ENCODE measurements around the gene PNRC1. TPM values are rescaled to one million over a fixed set of nuclear protein-coding genes. Genes with fewer than 3 reads are reported as not detected.

The PNRC1 gene
- polyA plus RNA-seq, 1 of the 3 experiments (the other 2 are of a cell fraction), result 7.8 TPM

DNA sequence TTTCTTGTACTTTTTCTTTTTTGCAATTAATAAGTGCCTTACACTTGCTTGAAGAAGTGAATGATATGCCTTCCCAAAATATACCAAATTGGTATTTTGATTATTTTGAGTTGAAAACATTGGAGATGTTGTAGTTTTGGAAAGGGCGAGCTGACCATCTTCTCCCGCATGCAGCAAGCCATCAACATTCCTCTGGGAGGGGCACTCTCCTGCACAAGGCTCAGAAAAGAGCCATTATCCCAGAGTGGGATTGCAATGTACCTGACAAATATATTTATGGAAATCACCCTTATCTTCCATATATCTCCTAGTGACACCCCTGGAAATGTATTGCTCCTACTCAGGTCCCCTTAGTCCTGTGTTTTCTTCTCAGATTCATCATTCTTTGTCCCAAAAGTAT is 22.8 kb upstream of the PNRC1 start:
- Histone ChIP-seq H3K9ac (no peak overlapping the region), H2AFZ (ENCODE audit: low read depth) (no peak overlapping the region), H4K20me1 (ENCODE audit: insufficient read depth) (no peaks in the 10 kb centered on the region), H3K27ac (ENCODE audit: low read depth in 2 of 2, low read length in 1 of 2) (no peak overlapping the region), H3K9me3 (no peaks in the 10 kb centered on the region), H3K36me3 (replicated peaks in 1 of 2; ENCODE audit: control insufficient read depth in 1 of 2, insufficient read depth in 2 of 2, low read length in 1 of 2) (no peaks in the 10 kb centered on the region), H3K27me3 (ENCODE audit: insufficient read depth) (no peaks in the 10 kb centered on the region), H3K4me1 (ENCODE audit: control insufficient read depth in 1 of 2, insufficient read depth in 2 of 2, low read depth in 1 of 2, low read length in 1 of 2) (no peaks in the 10 kb centered on the region), H3K79me2 (ENCODE audit: insufficient read depth) (no peaks in the 10 kb centered on the region), H3K4me3 (ENCODE audit: low read depth in 2 of 2, low read length in 1 of 2) (no peak overlapping the region), H3K4me2 (no peak overlapping the region), H3F3A (replicated peaks; ENCODE audit: insufficient read depth) (no peaks in the 10 kb centered on the region), H3K9me2 (no peaks in the 10 kb centered on the region)
- TF ChIP-seq SMC3 (IDR thresholded peaks at IDR 0.05; ENCODE audit: low read depth, low read length) (no peak), EZH2phosphoT487 (IDR thresholded peaks at IDR 0.05; ENCODE audit: borderline replicate concordance, low read depth) (no peak), YY1 (IDR thresholded peaks at IDR 0.05; ENCODE audit: low read depth) (no peak), FOXJ3 (CRISPR knock-in tag; IDR thresholded peaks at IDR 0.05) (no peak), FOSL2 (IDR thresholded peaks at IDR 0.05; ENCODE audit: borderline replicate concordance, low read depth) (no peak), RCOR1 (IDR thresholded peaks at IDR 0.05; ENCODE audit: low read length) (no peak), POLR2AphosphoS5 (IDR thresholded peaks at IDR 0.05; ENCODE audit: low read depth, low read length) (no peak), FOXM1 (IDR thresholded peaks at IDR 0.05; ENCODE audit: low read depth) (no peak)
- TF ChIP-seq, protein P1, sequence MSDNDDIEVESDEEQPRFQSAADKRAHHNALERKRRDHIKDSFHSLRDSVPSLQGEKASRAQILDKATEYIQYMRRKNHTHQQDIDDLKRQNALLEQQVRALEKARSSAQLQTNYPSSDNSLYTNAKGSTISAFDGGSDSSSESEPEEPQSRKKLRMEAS (IDR thresholded peaks at IDR 0.05; ENCODE audit: low read depth), result no peak
- TF ChIP-seq, protein P2, sequence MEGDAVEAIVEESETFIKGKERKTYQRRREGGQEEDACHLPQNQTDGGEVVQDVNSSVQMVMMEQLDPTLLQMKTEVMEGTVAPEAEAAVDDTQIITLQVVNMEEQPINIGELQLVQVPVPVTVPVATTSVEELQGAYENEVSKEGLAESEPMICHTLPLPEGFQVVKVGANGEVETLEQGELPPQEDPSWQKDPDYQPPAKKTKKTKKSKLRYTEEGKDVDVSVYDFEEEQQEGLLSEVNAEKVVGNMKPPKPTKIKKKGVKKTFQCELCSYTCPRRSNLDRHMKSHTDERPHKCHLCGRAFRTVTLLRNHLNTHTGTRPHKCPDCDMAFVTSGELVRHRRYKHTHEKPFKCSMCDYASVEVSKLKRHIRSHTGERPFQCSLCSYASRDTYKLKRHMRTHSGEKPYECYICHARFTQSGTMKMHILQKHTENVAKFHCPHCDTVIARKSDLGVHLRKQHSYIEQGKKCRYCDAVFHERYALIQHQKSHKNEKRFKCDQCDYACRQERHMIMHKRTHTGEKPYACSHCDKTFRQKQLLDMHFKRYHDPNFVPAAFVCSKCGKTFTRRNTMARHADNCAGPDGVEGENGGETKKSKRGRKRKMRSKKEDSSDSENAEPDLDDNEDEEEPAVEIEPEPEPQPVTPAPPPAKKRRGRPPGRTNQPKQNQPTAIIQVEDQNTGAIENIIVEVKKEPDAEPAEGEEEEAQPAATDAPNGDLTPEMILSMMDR (IDR thresholded peaks at IDR 0.05), result no peak
- CTCF ChIA-PET, result interaction anchor here (1.7 kb wide), 1 partner anchor 75 kb away, joined by 5 read pairs; no protein-coding TSS in a partner anchor
- POLR2A ChIA-PET, result no interaction called here
- DNase-seq, result no peak
- 92% methylated on average over 2 of the region's 2 CpGs for WGBS (ENCODE audit: low lambda C conversion rate)

DNA sequence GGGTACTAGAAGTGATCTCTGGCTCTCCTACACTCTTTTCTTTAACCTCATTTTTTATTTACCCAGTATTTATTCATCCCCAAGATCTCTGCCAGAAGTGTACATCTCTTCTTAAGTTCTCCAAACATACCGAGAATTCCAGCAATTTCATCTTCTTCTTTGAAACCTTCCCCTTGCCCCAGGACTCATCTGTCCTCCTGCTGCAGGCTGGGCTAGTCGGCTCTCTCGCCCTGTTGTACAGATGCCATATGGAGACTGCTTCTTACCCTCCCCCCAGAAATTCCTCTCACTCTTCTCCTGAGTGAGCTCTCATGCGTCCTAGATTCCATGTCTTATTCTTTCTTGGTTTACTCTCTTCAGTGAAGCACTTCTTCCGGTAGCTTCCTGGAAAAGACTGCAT is 21.9 kb upstream of the PNRC1 start:
- H3F3A ChIP-seq (replicated peaks; ENCODE audit: insufficient read depth), result no peaks in the 10 kb centered on the region
- H3K36me3 ChIP-seq (replicated peaks in 1 of 2; ENCODE audit: control insufficient read depth in 1 of 2, insufficient read depth in 2 of 2, low read length in 1 of 2), result no peaks in the 10 kb centered on the region
- no peak overlapping the region for H3K4me2 ChIP-seq
- no peak overlapping the region for H3K9ac ChIP-seq
- no peaks in the 10 kb centered on the region for H3K4me1 ChIP-seq (ENCODE audit: control insufficient read depth in 1 of 2, insufficient read depth in 2 of 2, low read depth in 1 of 2, low read length in 1 of 2)
- H3K9me2 ChIP-seq, result no peaks in the 10 kb centered on the region
- H3K9me3 ChIP-seq, result no peaks in the 10 kb centered on the region
- no peak for TF ChIP-seq RXRA (IDR thresholded peaks at IDR 0.05; ENCODE audit: borderline replicate concordance, low read depth)
- TF ChIP-seq FOSL2 (IDR thresholded peaks at IDR 0.05; ENCODE audit: borderline replicate concordance, low read depth), result no peak
- no peak for TF ChIP-seq YY1 (IDR thresholded peaks at IDR 0.05; ENCODE audit: low read depth)
- TF ChIP-seq, protein P1 (IDR thresholded peaks at IDR 0.05; ENCODE audit: low read depth), result no peak
- no peak for TF ChIP-seq RFX5 (IDR thresholded peaks at IDR 0.05; ENCODE audit: low read length)
- no peak for TF ChIP-seq NRF1 (IDR thresholded peaks at IDR 0.05; ENCODE audit: low read depth, low read length)
- TF ChIP-seq ELF1 (IDR thresholded peaks at IDR 0.05), result no peak
- TF ChIP-seq TEAD4 (IDR thresholded peaks at IDR 0.05; ENCODE audit: borderline replicate concordance, insufficient read depth), result no peak
- TF ChIP-seq POLR2AphosphoS5 (IDR thresholded peaks at IDR 0.05; ENCODE audit: low read depth, low read length), result no peak
- TF ChIP-seq GABPA (IDR thresholded peaks at IDR 0.05; ENCODE audit: low read depth), result no peak
- no peak for TF ChIP-seq FOXM1 (IDR thresholded peaks at IDR 0.05; ENCODE audit: low read depth)
- TF ChIP-seq, protein P3, sequence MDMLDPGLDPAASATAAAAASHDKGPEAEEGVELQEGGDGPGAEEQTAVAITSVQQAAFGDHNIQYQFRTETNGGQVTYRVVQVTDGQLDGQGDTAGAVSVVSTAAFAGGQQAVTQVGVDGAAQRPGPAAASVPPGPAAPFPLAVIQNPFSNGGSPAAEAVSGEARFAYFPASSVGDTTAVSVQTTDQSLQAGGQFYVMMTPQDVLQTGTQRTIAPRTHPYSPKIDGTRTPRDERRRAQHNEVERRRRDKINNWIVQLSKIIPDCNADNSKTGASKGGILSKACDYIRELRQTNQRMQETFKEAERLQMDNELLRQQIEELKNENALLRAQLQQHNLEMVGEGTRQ (IDR thresholded peaks at IDR 0.05; ENCODE audit: borderline replicate concordance, low read depth, low read length), result no peak
- TF ChIP-seq JUND (IDR thresholded peaks at IDR 0.05), result no peak
- TF ChIP-seq SIN3A (IDR thresholded peaks at IDR 0.05; ENCODE audit: borderline replicate concordance, low read depth, low read length), result no peak
- TF ChIP-seq RAD21 (IDR thresholded peaks at IDR 0.05; ENCODE audit: low read length), result no peak
- no peak for TF ChIP-seq FOXJ3 (CRISPR knock-in tag; IDR thresholded peaks at IDR 0.05)
- no peak for DNase-seq
- WGBS (ENCODE audit: low lambda C conversion rate), result 68% methylated on average over 5 of the region's 5 CpGs
- ChIA-PET POLR2A (no interaction called here), CTCF (interaction anchor here (1.7 kb wide), 1 partner anchor 76 kb away, joined by 5 read pairs; no protein-coding TSS in a partner anchor)
- H2AFZ ChIP-seq (ENCODE audit: low read depth), result no peak overlapping the region
- no peaks in the 10 kb centered on the region for H3K79me2 ChIP-seq (ENCODE audit: insufficient read depth)
- H4K20me1 ChIP-seq (ENCODE audit: insufficient read depth), result no peaks in the 10 kb centered on the region
- no peak overlapping the region for H3K4me3 ChIP-seq (ENCODE audit: low read depth in 2 of 2, low read length in 1 of 2)
- no peak overlapping the region for H3K27ac ChIP-seq (ENCODE audit: low read depth in 2 of 2, low read length in 1 of 2)
- no peaks in the 10 kb centered on the region for H3K27me3 ChIP-seq (ENCODE audit: insufficient read depth)
